ENCODE measurements around the gene UNC5C.

The UNC5C gene

GRCh38 chr4:95256108-95256835 is 292.5 kb downstream of the UNC5C start:
- DNase-seq = no peak

GRCh38 chr4:95255396-95256107 is 293.2 kb downstream of the UNC5C start:
- DNase-seq = no peak

- DNase-seq = no peak
These were observed 297.2 kb downstream of the UNC5C start for GRCh38 chr4:95251568-95251967.

GRCh38 chr4:95250544-95251137 is 298.1 kb downstream of the UNC5C start:
- no peak for DNase-seq

- DNase-seq = no peak
These were observed 299.2 kb downstream of the UNC5C start for GRCh38 chr4:95249426-95250021.

- no peak for DNase-seq
These were observed 299.9 kb downstream of the UNC5C start for GRCh38 chr4:95248720-95249425.

GRCh38 chr4:95243892-95244291 is 304.9 kb downstream of the UNC5C start:
- DNase-seq = no peak

GRCh38 chr4:95238554-95238953 is 310.2 kb downstream of the UNC5C start:
- no peak for DNase-seq

GRCh38 chr4:95232358-95233156 is 316.2 kb downstream of the UNC5C start:
- DNase-seq = no peak

- DNase-seq = no peak
These were observed 317.1 kb downstream of the UNC5C start for GRCh38 chr4:95231681-95232080.

GRCh38 chr4:95225849-95226248 is 322.9 kb downstream of the UNC5C start:
- no peak for DNase-seq

GRCh38 chr4:95224402-95224801 is 324.4 kb downstream of the UNC5C start:
- no peak for DNase-seq

- DNase-seq = no peak
These were observed 328.3 kb downstream of the UNC5C start for GRCh38 chr4:95220205-95221175.

- no peak for DNase-seq
These were observed 329.7 kb downstream of the UNC5C start for GRCh38 chr4:95219109-95219508.

GRCh38 chr4:95217197-95217596 is 331.6 kb downstream of the UNC5C start:
- no peak for DNase-seq

GRCh38 chr4:95216636-95217035 is 332.1 kb downstream of the UNC5C start:
- no peak for DNase-seq

GRCh38 chr4:95215991-95216605 is 332.7 kb downstream of the UNC5C start:
- no peak for DNase-seq

- DNase-seq = no peak
These were observed 333.7 kb downstream of the UNC5C start for GRCh38 chr4:95215043-95215442.

GRCh38 chr4:95214408-95214807 is 334.4 kb downstream of the UNC5C start:
- DNase-seq = no peak

- DNase-seq = no peak
These were observed 335.4 kb downstream of the UNC5C start for GRCh38 chr4:95213366-95213765.

All from activated CD4-positive, alpha-beta T cell treated with anti-CD3 and anti-CD28 coated beads, Interleukin-2, amount 50 U/mL, for 4 hours (primary cell).